HG03039 (cell line): ENCODE measurements around the gene MIPEP.
"Not testable (repeated sequence)": the region's sequence is repeated elsewhere in the genome, so short reads cannot be mapped to it uniquely, and the experiment has no call there.

Experiments
- ATAC-seq: cut with Tn5 transposase; IDR thresholded peaks from one replicate; pipeline ENCODE4 v1.9.1; 2021; ENCODE audit warnings: mild to moderate bottlenecking, moderate library complexity; ENCODE audit not compliant: unreplicated experiment

MIPEP gene

DNA sequence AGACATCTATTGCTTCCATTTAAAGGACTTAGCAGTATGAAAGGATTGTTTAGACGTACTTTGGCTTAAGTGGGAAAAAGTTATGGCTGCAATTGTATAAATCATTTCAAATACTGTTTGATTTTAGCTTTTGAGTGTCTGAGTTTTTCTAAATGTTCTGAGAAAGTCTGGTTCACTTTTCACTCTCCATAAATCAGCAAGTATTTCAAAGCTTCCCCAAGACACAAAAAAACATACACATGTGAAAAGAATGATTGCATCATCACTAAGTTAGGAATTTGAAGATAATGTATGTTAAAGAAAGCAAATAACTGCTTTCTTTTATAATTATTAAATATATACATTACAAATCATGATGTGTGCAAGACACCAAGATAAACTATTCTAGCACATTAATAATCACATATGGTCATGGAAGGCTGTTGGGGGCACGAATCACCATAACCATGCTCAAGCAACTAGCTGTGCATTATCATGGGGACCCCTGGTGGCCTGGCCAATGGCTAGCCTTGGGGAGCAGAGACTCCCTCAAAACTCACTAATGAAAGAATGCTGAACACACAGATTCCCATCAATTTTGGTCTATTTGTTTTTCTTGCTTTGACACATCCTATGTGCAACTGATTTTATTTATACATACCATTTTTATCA, 111.1 kb downstream of the MIPEP start:
- ATAC-seq: no peak

DNA sequence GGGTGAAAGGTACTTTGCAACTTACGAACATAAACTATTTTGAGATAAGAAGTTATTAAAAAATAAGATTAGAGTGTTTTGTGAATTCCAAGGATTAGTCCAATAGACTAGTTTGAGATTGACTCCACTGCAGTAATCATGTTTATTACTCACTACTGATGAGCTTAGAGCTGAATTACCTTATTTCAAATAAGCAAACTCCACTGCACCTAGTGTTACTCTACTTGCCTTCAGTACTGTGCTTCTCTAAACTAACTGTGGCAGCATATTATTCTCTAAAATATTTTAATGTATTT, 111.7 kb downstream of the MIPEP start:
- peak; percentile 22 for ATAC-seq

DNA sequence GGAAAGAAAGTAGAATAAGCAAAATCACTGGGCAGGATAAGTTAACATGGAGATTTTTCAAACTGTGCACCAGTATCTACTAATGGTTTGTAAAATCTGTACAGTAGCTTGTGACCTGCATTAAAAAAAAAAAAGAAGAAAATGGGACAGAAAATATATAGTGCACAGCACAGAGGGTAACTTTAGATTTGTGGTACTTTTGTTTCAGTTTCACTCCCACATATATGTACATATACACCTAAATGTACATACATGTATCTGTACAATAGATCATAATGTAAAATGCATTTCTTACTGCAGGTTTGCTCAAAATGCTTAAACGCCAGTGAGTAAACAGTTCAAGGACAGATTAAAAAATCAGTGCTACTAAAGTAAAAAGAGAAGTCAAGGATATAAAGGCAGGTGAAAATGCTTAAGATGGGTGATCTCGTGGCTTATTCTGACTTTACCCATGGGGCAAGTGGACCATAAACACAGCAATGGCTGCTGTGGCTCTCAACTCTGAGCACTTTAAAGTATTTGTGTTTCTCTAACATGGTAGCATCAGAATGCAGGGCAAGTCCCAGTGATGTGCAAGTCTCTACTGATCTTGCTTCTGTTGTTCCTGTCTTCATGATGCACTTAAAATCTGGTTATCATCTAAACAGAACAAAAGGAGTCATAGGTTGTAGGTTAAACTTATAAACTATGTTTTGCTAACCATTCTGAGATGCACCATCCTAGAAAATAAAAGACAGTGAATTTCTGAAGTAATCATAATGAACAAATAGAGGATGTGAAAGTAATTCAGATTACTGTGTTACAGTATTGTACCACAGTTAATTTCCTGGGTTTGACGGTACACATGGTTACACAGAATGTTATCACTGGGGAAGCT, 112.3 kb downstream of the MIPEP start:
- peak; percentile 89 for ATAC-seq

DNA sequence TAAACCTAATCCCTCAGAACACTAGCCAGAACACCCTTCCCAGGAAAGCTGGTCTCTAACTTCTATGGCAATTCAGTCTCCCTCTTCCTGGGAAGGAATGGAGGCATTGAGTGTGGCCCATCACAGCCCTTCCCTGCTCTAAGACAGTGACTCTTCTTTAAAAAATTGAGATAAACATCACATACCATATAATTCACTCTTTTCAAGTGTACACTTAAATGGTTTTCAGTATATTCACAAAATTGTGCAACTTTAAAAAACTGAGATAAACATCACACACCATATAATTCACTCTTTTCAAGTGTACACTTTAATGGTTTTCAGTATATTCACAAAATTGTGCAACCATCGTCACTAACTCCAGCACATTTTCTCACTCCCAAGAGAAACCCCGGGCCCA, 116.5 kb downstream of the MIPEP start:
- no peak for ATAC-seq

DNA sequence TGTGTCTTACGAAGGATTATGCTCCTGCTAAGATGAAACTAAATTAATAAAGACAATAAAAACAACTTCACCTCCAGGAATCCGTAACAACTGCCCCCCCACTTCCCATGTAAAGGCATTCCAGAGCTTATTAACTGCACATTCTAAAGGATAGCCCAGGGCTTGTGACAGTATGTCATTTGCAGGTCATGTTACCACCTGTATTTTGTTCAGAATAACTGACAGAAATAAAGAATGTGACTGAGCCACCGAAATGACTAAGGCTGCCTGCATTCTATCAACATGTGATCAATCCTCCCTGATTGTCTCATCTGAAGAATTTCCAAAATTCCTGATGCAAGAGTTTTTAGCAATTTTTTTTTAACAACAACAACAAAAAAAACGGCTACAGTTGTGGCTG, 117.2 kb downstream of the MIPEP start:
- ATAC-seq: no peak

DNA sequence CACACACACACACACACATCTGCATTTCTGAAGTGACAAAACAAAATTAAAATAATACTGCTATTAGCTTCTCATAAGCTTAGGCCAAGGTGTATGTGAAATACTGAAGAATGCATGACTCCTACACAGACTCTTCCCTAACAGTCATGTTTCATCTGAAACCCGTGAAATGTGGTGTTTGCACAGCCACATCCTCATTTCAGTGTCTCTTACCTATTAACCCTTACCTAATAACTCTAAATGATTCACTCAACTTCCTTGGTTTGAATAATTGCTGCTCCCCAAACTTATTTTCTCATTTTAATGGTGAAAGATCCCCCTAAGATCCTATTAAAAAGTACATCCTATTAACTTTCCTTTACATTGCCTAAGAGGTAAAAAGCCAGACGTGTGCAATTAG, 117.6 kb downstream of the MIPEP start:
- peak; percentile 78 for ATAC-seq

DNA sequence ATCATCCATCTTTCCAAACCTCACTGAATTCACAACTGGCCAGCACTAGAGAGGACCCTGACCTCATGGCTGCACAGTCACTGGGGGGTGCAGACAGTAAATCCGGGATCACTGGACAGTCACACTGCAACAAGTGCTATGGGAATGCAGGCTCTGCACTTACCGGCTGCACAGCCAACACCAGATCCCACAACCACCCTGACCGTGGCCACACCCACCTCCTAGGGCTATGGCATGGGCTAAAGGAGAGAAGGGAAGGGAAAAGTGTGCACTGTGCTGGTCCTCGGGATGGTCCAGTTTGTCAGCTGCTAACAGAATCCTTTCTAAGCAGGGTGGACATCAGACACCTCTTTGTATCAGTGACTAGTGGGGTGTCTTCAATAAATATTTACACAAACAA, 118.2 kb downstream of the MIPEP start:
- ATAC-seq: no peak

DNA sequence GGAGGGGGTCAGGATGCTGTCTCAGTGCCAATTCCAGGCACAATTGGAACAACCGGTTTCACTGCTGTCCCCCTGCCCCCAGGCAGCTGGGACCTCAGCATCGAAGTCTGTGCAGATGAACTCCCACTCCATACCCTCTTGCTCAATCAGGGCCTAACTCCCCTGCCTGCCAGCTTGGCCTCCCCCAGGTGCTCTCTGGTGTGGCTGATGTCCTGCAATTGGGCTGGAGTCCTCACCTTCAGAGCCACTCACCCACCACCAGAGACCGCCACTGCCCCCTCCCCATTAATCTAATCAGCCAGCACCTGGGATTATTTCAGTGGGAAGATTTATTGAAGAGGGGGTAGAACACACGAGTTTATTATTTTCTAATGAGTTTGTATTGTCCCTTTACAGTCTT, 118.8 kb downstream of the MIPEP start:
- ATAC-seq: no peak

DNA sequence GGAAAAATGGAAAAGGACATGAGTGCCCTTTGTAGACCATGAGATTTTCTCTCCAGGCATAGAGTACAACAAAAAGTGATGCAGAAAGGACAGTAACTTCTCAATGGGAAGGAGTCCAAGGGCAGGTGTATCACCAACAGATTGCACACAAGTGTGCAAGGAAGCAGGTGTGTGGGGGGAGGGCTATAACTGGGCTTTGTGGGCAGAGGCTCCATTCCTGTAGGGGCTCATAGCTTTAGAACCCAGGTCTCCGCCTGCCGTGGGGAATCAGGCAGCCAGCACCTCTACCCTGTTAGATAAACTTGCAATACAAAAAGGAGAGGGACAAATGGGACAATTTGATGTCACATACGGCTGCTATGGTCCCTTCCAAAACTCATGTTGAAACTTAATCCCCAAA, 119.8 kb downstream of the MIPEP start:
- no peak for ATAC-seq

DNA sequence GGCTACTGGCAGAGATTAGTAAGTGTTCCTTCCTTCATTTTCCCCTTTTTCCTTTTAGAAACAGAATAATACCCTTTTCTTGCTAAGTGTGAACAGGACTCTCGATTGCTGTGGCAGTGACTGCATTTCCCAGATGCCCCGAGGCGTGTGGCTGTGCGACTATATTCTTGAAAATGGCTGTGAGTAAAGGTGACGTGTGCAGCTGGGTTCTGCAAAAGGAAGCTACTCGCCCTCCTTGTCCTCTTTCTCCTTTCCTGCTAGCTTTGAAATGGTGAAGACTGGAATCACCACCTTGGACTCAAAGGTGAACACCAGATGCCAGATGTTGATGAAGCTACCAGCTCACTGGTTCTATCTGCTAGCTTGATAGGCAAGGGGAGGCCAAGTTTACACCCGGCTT, 121.4 kb downstream of the MIPEP start:
- ATAC-seq: no peak

DNA sequence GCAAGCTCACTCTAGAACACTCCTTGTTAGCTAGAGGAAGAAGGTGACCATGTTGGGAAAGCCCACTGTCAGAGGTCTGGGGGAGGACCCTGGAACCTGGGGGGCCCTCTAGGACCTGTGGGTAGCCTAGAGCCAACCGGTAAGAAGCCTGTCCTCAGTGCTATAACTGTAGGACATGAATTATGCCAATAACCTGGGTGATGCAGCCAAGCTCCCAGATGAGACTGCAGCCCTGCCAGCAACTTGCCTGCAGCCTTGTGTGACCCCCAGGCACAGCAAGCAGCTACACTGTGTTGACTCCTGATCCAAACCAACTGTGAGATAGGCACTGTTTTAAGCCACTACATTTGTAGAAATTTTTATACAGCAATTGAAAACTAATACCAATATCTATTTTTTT, 122.3 kb downstream of the MIPEP start:
- ATAC-seq: no peak

DNA sequence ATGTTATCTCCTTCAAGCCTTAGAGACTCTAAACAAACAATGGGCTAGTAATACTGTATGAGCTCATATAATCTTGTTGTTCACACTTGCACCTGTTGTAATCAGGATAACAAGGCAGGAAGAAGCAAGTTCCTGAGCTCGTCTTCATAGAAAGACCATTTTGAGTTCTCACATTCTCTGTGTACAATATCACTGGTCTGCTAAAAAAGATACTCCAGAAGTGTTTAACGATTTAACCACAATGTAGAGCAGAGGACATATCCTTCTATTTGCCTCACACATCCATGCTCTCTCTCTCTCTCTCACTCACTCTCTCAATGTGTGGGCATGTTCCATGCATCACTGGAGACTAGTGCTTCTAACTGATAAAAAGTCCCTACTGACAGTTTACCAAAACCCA, 122.9 kb downstream of the MIPEP start:
- ATAC-seq: no peak

DNA sequence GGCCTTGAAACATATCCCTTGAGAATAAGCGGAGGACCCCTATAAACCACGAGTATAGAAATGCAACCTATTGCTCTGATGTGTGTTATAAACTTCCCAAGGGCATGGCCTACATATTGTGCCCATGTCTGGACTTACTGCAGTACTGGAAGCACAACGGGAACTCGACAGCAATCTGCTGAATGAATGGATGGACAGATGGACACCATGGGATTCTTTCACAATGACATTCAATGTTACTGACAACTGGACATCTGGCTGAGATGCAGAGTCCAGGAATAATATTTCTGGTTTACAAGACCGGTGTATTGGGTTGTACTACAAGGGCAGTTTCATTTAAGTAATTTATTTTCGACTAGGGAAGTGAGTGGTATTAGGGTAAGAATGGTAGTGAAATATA, 123.7 kb downstream of the MIPEP start:
- no peak for ATAC-seq

DNA sequence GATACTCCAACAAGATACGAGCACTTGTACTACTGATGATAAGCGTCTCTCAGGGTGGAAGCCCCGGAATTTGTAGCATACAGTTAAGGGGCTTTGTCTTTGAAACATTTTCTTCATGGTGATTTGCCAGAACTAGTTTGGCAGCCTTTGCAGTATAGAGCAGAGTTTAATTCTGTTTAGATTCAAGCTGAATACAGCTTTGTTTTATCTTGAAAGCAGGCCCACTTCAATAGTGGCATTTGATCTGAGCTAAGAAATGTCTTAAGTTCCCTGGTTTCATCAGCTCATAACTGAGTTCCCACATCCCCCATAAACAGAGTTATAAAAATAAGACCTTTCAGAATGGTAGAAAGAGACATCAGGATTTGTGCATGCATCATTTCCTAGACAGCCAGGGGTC, 125.9 kb downstream of the MIPEP start:
- no peak for ATAC-seq

DNA sequence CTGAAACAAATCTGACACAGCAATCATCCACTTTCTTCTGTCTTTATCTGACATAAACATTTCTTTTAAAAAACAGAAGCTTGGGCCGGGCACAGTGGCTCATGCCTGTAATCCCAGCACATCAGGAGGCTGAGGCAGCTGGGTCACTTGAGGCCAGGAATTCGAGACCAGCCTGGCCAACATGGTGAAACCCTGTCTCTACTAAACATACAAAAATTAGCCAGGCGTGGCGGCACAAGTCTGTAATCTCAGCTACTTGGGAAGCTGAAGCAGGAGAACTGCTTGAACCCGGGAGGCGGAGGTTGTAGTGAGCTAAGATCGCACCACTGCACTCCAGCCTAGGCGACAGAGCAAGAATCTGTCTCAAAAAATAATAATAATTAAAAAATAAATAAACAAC, 127.4 kb downstream of the MIPEP start:
- not testable (repeated sequence) for ATAC-seq

DNA sequence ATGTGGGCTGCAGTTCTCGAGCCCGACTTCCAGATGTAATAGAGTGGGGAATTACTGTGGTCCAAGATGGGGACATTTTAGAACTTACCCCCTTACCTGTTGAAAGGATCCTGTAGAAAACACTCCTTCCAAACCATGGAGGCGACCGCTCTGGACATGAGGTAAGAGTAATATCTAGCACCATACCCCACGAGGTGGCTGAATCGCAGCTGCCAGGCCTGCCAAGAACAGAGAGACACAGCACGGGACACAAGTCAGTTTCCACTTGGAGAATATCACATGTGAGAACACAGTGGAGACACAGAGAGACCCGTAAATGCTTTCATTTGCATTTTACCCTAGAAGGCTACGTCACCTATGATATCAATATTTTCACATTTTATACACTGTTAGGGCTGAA, 129.2 kb downstream of the MIPEP start:
- ATAC-seq: no peak

DNA sequence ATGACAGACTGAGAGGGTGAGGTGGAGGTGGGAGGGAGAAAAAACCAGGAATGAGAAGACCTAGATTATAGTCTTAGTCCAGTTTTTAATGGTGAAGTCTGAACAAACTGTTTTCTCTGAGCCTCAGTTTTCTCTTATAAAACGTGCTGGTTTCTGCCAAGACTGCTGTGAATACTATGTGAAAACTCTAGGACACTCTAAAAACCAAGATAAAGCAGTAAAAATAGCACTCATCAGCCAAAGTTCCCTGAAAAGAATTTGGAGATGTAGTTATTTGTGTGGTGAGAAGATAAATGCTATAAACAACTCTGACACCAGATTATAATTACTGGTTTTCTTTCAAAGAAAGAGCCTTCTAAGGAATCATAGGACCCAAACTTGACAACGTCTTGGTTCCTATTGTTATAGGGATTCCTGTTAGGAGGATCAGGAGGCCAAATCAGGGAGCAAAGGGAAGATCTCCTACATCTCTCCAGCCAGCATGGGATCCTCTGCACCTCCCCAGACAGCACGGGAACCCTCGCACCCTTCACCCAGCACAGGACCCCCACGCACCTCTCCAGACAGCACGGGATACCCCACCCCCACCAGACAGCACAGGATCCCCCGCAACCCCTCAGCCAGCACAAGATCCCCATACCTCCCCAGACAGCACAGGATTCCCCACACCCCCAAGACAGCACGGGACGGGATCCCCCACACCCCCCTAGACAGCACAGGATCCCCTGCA, 130.2 kb downstream of the MIPEP start:
- ATAC-seq: no peak

DNA sequence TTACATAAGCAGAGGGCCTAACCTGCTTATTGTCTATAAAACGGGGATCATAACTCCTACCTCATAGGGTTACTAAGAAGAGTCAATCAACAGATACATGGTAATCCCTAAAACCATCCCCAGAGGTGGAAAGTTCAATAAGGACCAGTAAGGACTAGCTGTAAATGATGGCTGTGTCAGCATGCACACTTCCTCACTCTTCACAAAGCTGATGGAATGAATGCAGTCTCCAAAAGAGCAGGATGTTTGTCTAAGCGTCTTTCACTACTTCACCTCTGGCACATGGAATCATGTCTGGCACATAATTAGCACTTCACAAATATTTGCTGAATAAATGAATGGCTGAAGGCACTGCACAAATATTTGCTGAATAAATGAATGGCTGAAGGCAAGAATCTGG, 134.2 kb downstream of the MIPEP start:
- ATAC-seq: no peak

DNA sequence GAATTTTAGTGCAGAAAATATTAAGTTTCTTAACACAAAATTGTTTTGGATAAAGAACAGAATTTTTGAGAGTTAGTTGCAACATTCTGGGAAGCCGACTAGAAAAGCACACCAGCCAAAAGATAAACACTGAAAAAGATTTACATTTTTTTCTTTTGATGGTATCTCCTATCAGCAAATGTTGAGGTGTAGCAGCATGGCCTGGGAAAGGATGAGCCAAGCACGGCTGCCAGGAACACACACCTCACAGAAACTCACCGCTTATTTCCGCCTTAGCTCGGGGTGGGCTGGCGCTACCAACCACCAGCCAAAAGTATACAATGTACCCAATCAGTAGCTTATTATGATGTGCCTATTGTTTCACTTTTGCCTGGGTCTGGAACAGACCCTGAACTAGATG, 134.7 kb downstream of the MIPEP start:
- ATAC-seq: no peak

DNA sequence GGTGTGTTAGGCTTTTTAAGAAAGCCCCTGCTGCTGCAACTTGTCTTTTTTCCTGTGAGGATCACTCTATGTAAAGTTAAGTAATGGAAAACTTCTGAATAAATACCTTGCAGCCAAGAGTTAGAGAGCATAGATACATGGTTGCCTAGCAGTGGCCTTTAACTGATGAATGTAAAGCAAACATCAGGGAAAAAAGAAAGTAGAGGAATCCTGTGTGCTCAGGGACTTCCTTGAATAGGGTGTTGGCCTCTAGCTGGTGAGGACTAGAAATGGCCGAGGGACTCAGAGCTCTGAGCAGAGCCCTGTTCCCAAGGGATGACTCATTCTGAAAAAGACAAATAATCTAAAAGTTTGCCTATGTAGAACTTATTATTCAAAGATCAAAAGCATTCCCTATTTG, 135.7 kb downstream of the MIPEP start:
- ATAC-seq: no peak

DNA sequence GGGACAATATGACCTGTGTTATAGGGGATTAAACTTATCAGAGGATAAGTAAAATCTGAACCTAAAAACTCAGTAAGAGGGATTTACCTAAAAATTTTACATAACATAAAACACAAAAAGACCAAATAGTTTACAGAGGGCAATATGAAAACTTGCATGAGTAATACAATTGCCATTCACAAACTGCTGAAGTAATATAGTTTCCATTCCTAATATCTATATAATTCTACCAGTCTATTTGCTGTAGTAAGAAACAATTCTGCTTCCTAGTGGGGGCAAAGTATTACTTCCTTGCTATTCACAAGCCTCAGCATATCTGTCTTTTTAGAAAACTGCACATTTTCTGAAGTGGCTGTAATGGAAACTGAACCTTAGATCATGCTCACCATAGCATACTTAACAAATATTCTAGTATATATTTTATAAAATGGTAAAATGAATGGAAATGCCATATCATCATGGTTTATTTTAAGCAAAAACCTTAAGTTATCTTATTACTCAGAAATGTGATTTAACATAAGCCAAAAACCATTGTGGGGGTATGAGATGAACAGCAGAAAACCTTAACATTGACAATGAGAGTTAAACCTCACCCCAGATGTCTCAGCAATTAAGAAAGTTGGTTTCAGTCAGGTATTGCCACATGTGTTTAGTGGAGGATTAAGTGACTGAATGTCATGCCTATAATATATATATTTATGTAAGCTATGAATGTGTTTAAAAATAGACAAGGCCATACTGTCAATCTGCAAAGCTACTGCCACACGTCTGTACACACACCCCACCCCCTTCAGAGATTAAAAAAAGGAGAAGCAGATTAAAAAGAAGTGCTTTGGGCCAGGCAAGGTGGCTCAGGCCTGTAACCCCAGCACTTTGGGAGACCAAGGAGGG, 136.8 kb downstream of the MIPEP start:
- peak; percentile 48 for ATAC-seq
